Right lung (tissue), 5 donors: ENCODE data around the gene S1PR3. TPM values are rescaled to one million over a fixed set of nuclear protein-coding genes. Genes with fewer than 3 reads are reported as not detected.

Source experiments
- polyA plus RNA-seq, 5 donors: library from polyadenylated mRNA; unstranded; fragments of 120-200 nt; gene quantifications; one replicate each; pipeline versions ENCODE4 v1.2.1 to v1.2.3, GENCODE V29; 2013; ENCODE audit warnings: inconsistent platforms in 1 of 5, low replicate concordance in 1 of 5; ENCODE audit not compliant: insufficient read length in 5 of 5, insufficient read depth in 1 of 5

Gene S1PR3
- polyA plus RNA-seq, 5 donors, result 77.2 to 113 (median 80.3) TPM

Other genes with a start within 250 kb of the S1PR3 start
- 10 to 100 TPM; 11.1 to 14.9 (median 13.5) TPM for gene SHC3, start 187.3 kb downstream of the S1PR3 start, polyA plus RNA-seq